OCI-LY1 (cell line): ENCODE data around the gene MED26.
A peak's percentile ranks its signal among the peaks of the same experiment; 100 is the strongest.

Experiments used
- H2AFZ ChIP-seq: fragments of 200-600 bp; sonication (generic), shearing (Covaris generic); 2 replicates; pipeline ENCODE4 v1.6.0; 2014; ENCODE audit warnings: antibody characterized with exemption, mild to moderate bottlenecking, low read length
- H3F3A ChIP-seq: fragments of 200-600 bp; sonication (generic), shearing (Covaris generic); 2 replicates; pipeline ENCODE4 v1.6.0; 2014; ENCODE audit warnings: mild to moderate bottlenecking, antibody characterized with exemption, low read length, moderate library complexity; ENCODE audit not compliant: insufficient read depth
- H3K27ac ChIP-seq: fragments of 200-600 bp; sonication (generic); 2 replicates; pipeline ENCODE4 v1.5.1; 2014; ENCODE audit warnings: low read length, mixed run types, mild to moderate bottlenecking, low read depth; ENCODE audit not compliant: poor library complexity, severe bottlenecking
- H3K27me3 ChIP-seq: fragments of 200-600 bp; sonication (generic); 2 replicates; pipeline ENCODE4 v1.6.0; 2014; ENCODE audit warnings: antibody characterized with exemption, mild to moderate bottlenecking, low read length, moderate library complexity; ENCODE audit not compliant: insufficient read depth
- H3K36me3 ChIP-seq: fragments of 200-600 bp; sonication (generic); 2 replicates; pipeline ENCODE4 v1.6.1; 2014; ENCODE audit warnings: mild to moderate bottlenecking, antibody characterized with exemption, low read length, moderate library complexity, mixed read lengths; ENCODE audit not compliant: insufficient read depth
- H3K4me1 ChIP-seq: fragments of 200-600 bp; sonication (generic); 2 replicates; pipeline ENCODE4 v1.5.1; 2014; ENCODE audit warnings: mild to moderate bottlenecking, low read length, moderate library complexity; ENCODE audit not compliant: insufficient read depth, severe bottlenecking
- H3K4me2 ChIP-seq: fragments of 200-600 bp; sonication (generic), shearing (Covaris generic); 2 replicates; pipeline ENCODE4 v1.6.1; 2014; ENCODE audit warnings: low read length
- H3K4me3 ChIP-seq: fragments of 200-600 bp; sonication (generic); 2 replicates; pipeline ENCODE4 v1.5.1; 2014; ENCODE audit warnings: low read length, low read depth, mild to moderate bottlenecking, mixed read lengths; ENCODE audit not compliant: poor library complexity, severe bottlenecking
- H3K79me2 ChIP-seq: fragments of 200-600 bp; shearing (Covaris generic); 2 replicates; pipeline ENCODE4 v1.6.1; 2016; ENCODE audit warnings: mixed run types, low read length, mixed read lengths; ENCODE audit not compliant: insufficient read depth
- H3K9ac ChIP-seq: fragments of 200-600 bp; sonication (generic), shearing (Covaris generic); 2 replicates; pipeline ENCODE4 v1.6.1; 2014; ENCODE audit warnings: mild to moderate bottlenecking, low read length, mixed read lengths
- H3K9me2 ChIP-seq: fragments of 200-600 bp; sonication (generic), shearing (Covaris generic); 2 replicates; pipeline ENCODE4 v1.6.1; 2014; ENCODE audit warnings: low read depth, mild to moderate bottlenecking, low read length, mixed read lengths
- H3K9me3 ChIP-seq: fragments of 200-600 bp; shearing (Covaris generic); 2 replicates; pipeline ENCODE4 v1.6.1; 2014; ENCODE audit warnings: low read length, mixed read lengths
- H4K20me1 ChIP-seq: fragments of 200-600 bp; sonication (generic), shearing (Covaris generic); 2 replicates; pipeline ENCODE4 v1.6.0; 2016; ENCODE audit warnings: mild to moderate bottlenecking, low read length; ENCODE audit not compliant: insufficient read depth
- CTCF ChIP-seq: fragments of 200-600 bp; sonication (generic), shearing (Covaris generic); IDR thresholded peaks from 2 replicates; pipeline ENCODE4 v1.5.1; 2017; ENCODE audit warnings: mild to moderate bottlenecking, antibody characterized with exemption, low read length, moderate library complexity, mixed read lengths
- EZH2 ChIP-seq: fragments of 200-600 bp; sonication (generic), shearing (Covaris generic); IDR thresholded peaks from 2 replicates; pipeline ENCODE4 v1.8.0; 2017; ENCODE audit warnings: borderline replicate concordance, mixed run types, mild to moderate bottlenecking, antibody characterized with exemption, low read length, moderate library complexity, mixed read lengths

Gene MED26

GRCh38 chr19:16626796-16627192, 1.2 kb downstream of the MED26 start:
- peak overlapping the region; percentile 47 for H3K27ac ChIP-seq
- H3K4me1 ChIP-seq: peaks cover 71% of the 10 kb centered on the region
- no peaks in the 10 kb centered on the region for H3K9me2 ChIP-seq
- H3F3A ChIP-seq: peaks cover 8% of the 10 kb centered on the region
- no peaks in the 10 kb centered on the region for H4K20me1 ChIP-seq
- peaks cover 42% of the 10 kb centered on the region for H3K36me3 ChIP-seq
- TF ChIP-seq CTCF (no peak), EZH2 (no peak)
- H3K79me2 ChIP-seq: peaks cover 61% of the 10 kb centered on the region
- no peak overlapping the region for H2AFZ ChIP-seq
- H3K9ac ChIP-seq: peak overlapping the region; percentile 98
- no peaks in the 10 kb centered on the region for H3K9me3 ChIP-seq
- H3K27me3 ChIP-seq: no peaks in the 10 kb centered on the region
- H3K4me2 ChIP-seq: peak overlapping the region; percentile 84
- peak overlapping the region; percentile 98 for H3K4me3 ChIP-seq

GRCh38 chr19:16625163-16625958, 2.6 kb downstream of the MED26 start:
- TF ChIP-seq CTCF: no peak
- TF ChIP-seq EZH2: no peak
- Histone ChIP-seq H3F3A (peaks cover 8% of the 10 kb centered on the region), H3K4me2 (peak overlapping the region; percentile 84), H3K9me3 (no peaks in the 10 kb centered on the region), H2AFZ (no peak overlapping the region), H3K9me2 (no peaks in the 10 kb centered on the region), H4K20me1 (no peaks in the 10 kb centered on the region), H3K27ac (peak overlapping the region; percentile 49), H3K79me2 (peaks cover 75% of the 10 kb centered on the region), H3K4me1 (peaks cover 79% of the 10 kb centered on the region), H3K4me3 (peak overlapping the region; percentile 98), H3K9ac (peak overlapping the region; percentile 98; the same call in 1 of the 2 replicates), H3K36me3 (peaks cover 36% of the 10 kb centered on the region; the same call in 1 of the 2 replicates), H3K27me3 (no peaks in the 10 kb centered on the region)

- peaks cover 86% of the 10 kb centered on the region for H3K79me2 ChIP-seq
- no peaks in the 10 kb centered on the region for H4K20me1 ChIP-seq
- H3K36me3 ChIP-seq: peaks cover 36% of the 10 kb centered on the region; the same call in 1 of the 2 replicates
- no peaks in the 10 kb centered on the region for H3K9me2 ChIP-seq
- H3F3A ChIP-seq: peaks cover 3% of the 10 kb centered on the region
- H3K4me3 ChIP-seq: no peak overlapping the region
- H3K9ac ChIP-seq: peak overlapping the region; percentile 32; the same call in 1 of the 2 replicates
- H3K27ac ChIP-seq: peak overlapping the region; percentile 49
- H3K9me3 ChIP-seq: no peaks in the 10 kb centered on the region
- H2AFZ ChIP-seq: no peak overlapping the region
- no peaks in the 10 kb centered on the region for H3K27me3 ChIP-seq
- peak overlapping the region; percentile 84; the same call in 1 of the 2 replicates for H3K4me2 ChIP-seq
- TF ChIP-seq CTCF (no peak), EZH2 (no peak)
- peaks cover 79% of the 10 kb centered on the region for H3K4me1 ChIP-seq
These were observed 3.8 kb downstream of the MED26 start for GRCh38 chr19:16624236-16624635.
